GM19468 (cell line): Measurements from ENCODE around the gene PHACTR4.
"Not testable (repeated sequence)": the region's sequence is repeated elsewhere in the genome, so short reads cannot be mapped to it uniquely, and the experiment has no call there.

Experiments
- ATAC-seq: cut with Tn5 transposase; IDR thresholded peaks from one replicate; pipeline ENCODE4 v1.9.1; 2021; ENCODE audit warnings: mild to moderate bottlenecking, moderate library complexity, moderate number of reproducible peaks; ENCODE audit not compliant: unreplicated experiment; ENCODE audit errors: extremely low read depth

Gene PHACTR4

DNA sequence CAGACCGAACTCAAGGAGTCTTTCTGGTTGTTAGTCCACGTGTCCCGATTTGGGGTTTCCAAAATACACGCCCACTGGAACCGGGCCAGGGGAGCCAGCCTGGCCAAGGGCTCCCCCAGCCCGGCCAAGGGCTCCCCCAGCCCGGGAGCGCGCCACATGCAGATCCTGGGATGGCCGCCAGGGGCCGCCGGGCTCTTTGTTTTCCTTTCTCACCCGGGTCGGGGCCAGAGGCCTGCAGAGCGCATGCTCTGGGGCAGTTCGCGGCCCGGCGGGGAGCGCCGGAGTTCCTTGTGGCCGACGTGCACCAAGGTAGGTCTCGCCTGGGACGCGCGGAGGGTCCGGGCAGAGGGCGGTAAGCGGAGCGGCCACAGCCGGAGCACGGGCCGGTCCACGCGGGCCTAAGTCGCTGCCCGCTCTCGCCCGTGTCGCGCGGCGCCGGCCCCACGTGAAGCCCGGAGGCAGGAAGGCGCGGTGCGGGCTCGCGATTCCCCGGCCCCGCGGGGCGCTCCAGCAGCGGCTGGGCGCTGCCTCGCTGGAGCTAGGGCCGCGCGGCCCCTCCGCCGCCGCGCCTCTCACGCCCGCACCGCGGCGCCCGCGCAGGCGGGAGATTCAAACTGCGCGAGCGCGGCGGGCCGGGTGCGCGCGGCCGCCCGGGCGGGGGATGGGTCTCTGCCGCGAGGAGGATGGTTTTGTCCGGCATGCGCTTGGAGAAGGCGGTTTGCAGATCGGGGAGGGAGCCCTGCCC lies 148.6 kb downstream of the PHACTR4 start:
- peak; percentile 69 for ATAC-seq

GRCh38 chr1:28518745-28519341 lies 149.3 kb downstream of the PHACTR4 start:
- no peak for ATAC-seq

DNA sequence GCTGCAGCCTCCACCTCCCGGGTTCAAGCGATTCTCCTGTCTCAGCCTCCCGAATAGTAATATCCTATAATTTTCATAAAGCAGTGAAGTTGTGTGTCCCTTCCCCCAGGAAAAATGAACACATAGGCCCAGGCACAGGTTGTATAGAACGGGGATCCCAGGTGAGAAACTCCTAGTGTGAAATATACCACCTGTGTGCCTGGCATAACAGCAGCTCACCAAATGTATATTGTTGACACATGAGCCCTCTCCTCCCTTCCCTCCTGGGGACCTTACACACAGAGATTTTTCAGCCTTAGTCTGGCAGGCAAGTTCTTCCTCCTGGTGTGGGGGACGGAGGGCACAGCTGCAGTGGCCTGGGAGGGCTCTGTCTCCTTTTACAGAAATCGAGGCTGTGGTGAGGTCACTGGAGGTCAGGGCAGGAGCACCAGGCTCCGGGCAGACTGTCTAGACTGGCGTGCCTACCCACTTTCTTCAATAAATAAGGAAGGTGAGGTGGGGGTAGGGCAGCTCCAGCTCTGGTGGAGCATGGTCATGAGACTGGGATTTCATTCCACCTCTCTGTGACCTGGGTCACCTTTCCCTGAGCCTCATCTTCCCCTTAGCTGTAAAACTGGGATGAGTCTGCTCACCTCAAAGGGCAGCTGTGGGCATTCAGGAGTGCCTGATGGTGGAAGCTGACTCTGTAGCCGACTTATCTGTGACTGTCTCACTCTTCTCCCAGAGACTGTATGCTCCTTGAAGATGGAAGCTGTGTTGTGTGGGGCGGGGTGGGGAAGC lies 150.6 kb downstream of the PHACTR4 start:
- no peak for ATAC-seq

DNA sequence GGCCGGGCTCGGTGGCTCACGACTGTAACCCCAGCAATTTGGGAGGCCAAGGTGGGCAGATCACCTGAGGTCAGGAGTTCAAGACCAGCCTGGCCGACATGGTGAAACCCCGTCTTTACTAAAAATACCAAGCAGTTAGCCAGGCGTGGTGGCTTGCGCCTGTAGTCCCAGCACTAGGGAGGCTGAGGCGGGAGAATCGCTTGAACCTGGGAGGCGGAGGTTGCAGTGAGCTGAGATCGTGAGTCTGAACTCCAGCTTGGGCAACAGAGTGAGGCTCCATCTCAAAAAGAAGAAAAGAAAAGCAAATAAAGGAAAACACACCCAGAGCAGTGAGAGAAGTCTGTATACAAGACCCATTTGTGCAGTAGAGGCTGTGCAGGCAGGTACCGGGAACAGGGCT lies 151.3 kb downstream of the PHACTR4 start:
- ATAC-seq = not testable (repeated sequence)

DNA sequence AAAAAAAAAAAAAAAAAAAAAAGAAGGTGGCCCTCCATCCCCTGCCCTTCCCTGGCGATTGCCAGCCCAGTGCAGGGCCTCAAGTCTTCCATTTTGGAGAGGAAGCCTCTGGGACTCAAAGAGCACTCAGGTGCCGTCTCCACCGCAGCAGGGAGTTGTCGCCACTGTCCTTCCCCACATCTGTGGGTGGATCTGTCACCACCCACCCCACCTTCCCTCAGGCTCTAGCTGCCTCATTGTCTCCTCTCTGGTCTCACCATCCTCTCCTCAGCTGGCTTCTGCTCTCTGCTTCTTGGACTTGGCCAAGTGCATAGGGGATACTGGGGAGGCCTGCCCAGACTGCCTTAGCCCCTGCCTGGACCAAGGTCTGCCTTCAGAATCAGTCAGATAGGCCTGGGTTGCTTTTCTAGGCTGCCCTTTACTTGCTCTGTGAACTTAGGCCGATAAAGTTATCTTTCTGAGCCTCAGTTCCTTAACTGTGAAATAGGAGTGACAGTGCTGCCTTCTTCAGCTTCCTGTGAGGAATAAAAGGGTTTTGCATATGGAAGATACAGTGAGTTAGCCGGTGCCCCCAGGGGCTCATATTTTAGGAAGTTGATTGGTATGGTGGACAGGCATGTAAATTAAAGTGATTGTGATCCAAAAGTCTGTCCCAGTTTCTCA lies 152.1 kb downstream of the PHACTR4 start:
- ATAC-seq = no peak

DNA sequence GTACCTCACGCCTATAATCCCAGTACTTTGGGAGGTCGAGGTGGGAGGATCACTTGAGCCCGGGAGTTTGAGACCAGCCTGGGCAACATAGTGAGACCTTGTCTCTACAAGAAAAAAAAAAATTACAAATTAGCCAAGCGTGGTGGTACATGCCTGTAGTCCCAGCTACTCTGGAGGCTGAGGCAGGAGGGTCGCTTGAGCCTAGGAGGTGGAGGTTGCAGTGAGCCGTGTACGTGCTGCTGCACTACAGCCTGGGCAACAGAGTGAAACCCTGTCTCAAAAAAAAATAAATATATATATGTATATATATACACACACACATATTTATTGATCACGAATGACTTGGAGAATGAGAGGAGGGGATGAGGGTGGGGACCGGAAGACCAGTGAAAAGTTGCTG lies 153.0 kb downstream of the PHACTR4 start:
- ATAC-seq = not testable (repeated sequence)

- ATAC-seq = not testable (repeated sequence)
Observed at GRCh38 chr1:28525002-28525642, 155.6 kb downstream of the PHACTR4 start.

DNA sequence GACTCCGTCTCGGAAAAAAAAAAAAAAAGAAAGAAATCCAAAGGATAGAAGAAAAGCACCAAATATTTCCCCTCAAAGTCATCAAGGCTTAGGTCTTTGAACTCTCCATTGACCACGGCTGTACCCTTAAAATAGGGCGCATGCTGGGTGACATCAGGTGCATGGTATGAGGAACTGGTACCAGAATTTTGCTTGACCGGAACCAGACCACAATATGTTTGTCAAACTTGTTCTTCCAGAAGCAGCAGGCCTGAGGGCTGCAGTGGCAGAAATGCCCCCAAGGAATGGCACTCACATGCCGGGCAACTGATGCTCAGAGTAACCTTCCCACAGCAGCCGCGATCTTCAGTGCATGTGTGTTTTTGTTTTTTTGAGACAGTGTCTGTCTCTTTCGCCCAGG lies 157.3 kb downstream of the PHACTR4 start:
- ATAC-seq = no peak

- ATAC-seq = no peak
Observed at GRCh38 chr1:28530456-28530855, 160.9 kb downstream of the PHACTR4 start.

GRCh38 chr1:28534671-28535070 lies 165.1 kb downstream of the PHACTR4 start:
- no peak for ATAC-seq

- no peak for ATAC-seq
Observed at GRCh38 chr1:28535180-28535579, 165.6 kb downstream of the PHACTR4 start.

- no peak for ATAC-seq
Observed at GRCh38 chr1:28537457-28538199, 168.1 kb downstream of the PHACTR4 start.

GRCh38 chr1:28538286-28538685 lies 168.7 kb downstream of the PHACTR4 start:
- ATAC-seq = no peak

DNA sequence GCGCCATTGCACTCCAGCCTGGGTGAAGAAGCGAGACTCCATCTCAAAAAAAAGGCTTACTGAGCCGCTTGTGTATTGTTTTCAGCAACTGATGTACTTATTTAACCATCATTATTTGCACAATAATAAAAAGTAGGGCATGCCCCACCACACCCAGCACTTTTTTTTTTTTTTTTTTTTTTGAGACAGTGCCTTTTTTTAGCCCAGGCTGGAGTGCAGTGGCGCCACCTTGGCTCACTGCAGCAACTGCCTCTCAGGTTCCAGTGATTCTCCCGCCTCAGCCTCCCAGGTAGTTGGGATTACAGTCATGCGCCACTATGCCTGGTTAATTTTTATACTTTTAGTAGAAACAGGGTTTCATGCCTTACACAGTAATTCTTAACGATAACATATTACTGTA lies 171.1 kb downstream of the PHACTR4 start:
- ATAC-seq = no peak

DNA sequence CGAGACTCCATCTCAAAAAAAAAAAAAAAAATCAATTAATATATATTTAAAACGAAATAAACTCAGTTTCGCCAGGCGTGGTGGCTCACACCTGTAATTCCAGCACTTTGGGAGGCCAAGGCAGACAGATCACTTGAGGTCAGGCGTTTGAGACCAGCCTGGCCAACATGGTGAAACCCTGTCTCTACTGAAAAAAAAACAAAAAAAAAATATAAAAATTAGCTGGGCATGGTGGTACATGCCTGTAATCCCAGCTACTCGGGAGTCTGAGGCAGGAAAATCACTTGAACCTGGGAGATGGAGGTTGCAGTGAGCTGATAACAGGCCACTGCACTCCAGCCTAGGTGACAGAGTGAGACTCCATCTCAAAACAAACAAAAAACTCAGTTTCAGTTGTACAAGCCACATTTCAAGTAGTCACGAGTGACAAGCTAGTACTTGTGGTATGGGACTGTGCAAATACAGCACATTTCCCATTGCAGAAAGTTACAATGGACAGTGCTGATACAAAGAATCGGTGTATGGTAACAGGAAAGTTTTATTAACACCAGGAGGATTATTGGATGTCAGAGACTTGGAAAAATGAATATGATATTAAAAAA lies 172.0 kb downstream of the PHACTR4 start:
- ATAC-seq = not testable (repeated sequence)

DNA sequence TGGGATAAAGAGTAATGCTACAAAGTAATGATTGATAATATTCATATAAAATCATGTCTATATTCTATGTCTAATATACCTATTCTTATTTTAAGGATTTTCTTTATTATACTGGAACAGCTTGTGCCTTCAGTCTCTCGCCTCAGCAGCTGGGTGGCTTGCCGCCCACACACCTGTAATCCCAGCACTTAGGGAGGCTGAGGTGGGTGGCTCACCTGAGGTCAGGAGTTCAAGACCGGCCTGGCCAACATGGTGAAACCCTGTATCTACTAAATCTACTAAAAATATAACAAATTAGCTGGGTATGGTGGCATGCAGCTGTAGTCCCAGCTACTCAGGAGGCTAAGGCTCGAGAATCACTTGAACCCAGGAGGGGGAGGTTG lies 175.7 kb downstream of the PHACTR4 start:
- no peak for ATAC-seq

- no peak for ATAC-seq
Observed at GRCh38 chr1:28548318-28548717, 178.8 kb downstream of the PHACTR4 start.
